ENCODE results near the gene ECD.
A peak's percentile ranks its signal among the peaks of the same experiment; 100 is the strongest.

The ECD gene

DNA sequence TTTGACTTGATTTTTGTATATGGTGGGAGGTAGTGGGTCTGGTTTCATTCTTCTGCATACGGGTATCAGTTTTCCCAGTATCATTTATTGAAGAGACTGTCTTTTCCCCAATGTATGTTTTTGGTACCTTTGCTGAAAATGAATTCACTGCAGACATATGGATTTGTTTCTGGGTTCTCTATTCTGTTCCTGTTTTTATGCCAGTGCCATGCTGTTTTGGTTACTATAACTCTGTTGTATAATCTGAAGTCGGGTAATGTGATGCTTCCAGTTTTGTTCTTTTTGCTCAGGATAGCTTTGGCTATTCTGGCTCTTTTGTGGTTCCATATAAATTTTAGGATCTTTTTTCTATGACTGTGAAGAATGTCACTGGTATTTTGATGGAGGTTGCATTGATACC, 836 bp downstream of the ECD start:
- TF ChIP-seq, protein P1, sequence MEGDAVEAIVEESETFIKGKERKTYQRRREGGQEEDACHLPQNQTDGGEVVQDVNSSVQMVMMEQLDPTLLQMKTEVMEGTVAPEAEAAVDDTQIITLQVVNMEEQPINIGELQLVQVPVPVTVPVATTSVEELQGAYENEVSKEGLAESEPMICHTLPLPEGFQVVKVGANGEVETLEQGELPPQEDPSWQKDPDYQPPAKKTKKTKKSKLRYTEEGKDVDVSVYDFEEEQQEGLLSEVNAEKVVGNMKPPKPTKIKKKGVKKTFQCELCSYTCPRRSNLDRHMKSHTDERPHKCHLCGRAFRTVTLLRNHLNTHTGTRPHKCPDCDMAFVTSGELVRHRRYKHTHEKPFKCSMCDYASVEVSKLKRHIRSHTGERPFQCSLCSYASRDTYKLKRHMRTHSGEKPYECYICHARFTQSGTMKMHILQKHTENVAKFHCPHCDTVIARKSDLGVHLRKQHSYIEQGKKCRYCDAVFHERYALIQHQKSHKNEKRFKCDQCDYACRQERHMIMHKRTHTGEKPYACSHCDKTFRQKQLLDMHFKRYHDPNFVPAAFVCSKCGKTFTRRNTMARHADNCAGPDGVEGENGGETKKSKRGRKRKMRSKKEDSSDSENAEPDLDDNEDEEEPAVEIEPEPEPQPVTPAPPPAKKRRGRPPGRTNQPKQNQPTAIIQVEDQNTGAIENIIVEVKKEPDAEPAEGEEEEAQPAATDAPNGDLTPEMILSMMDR (IDR thresholded peaks at IDR 0.05; ENCODE audit: control extremely low read depth, extremely low read depth, low read depth, missing control alignments) = no peak
- CTCF ChIA-PET = interaction anchor here (5.8 kb wide), 1 partner anchor 9 kb away, joined by 44 read pairs; no protein-coding TSS in a partner anchor

DNA sequence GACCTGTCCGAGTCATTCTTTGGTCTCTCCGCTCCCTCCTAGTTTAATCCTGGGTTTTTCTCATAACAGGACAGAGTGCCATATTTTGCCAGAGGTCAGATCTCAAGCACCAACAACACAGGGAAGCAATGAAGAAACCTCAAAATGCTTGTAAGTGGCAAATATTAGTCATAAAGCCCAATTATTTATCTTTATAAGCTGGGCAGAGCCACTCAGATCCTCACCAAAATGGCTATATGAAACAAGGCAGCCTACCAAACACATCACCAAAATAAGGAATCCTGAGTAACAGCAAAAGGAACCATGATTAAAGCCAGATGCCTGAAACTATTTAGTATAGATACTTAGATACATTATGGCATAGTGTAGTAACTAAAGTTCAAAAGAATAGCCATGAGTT, 4.7 kb downstream of the ECD start:
- POLR2A ChIA-PET = interaction anchor here (1.9 kb wide), 1 partner anchor 67 kb away, joined by 4 read pairs; no protein-coding TSS in a partner anchor
- no peak for DNase-seq (ENCODE audit: extremely low spot score)
- TF ChIP-seq, protein P1 (IDR thresholded peaks at IDR 0.05; ENCODE audit: control extremely low read depth, extremely low read depth, low read depth, missing control alignments) = no peak
- CTCF ChIA-PET = interaction anchor here (0.6 to 1.9 kb wide), 6 partner anchors 9 to 67 kb away, joined by 3 to 6 read pairs (median 4); partner anchors contain the start of gene P4HA1

More for the DNA sequence above, 836 bp downstream of the ECD start:
- DNase-seq (ENCODE audit: extremely low spot score) = no peak
- POLR2A ChIA-PET = no interaction called here

DNA sequence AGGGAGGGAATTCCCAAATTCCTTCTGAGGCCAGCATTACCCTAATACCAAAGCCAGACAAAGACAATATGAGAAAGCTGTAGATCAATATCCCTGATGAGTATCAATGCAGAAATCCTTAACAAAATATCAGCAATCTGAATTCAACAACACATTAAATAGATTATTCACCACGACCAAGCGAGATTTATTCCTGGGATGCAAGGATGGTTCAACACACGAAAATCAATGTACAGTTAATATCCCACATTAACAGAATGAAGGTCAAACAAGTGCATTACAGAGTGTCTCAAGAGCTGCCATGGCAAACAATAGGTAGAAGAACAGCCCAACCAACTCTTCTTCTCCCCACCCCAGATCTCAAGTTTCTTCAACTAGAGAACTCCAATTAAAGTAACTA, 6.1 kb downstream of the ECD start:
- CTCF ChIA-PET = interaction anchor here (1.7 to 8.6 kb wide), 3 partner anchors 10 to 66 kb away, joined by 3 to 101 read pairs (median 6); partner anchors contain the start of gene P4HA1
- DNase-seq (ENCODE audit: extremely low spot score) = no peak
- TF ChIP-seq, protein P1 (IDR thresholded peaks at IDR 0.05; ENCODE audit: control extremely low read depth, extremely low read depth, low read depth, missing control alignments) = no peak
- POLR2A ChIA-PET = no interaction called here

DNA sequence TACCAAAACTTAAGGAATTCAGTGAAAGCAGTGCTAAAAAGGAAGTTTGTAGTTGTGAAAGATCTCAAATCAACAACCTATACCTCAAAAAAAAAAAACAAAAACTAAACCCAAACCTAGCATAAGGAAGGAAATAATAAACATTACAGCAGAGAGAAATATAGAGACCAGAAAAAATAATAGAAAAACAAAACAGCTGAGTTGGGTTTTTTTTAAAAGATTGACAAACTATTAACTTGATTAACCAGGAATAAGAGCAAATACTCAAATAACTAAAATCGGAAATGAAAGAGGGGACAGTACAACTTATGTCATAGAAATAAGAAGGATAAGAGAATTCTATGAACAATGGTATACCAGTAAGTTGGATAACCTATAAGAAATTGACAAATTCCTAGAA, 6.7 kb downstream of the ECD start:
- ChIA-PET POLR2A (no interaction called here), CTCF (interaction anchor here (1.3 to 8.6 kb wide), 4 partner anchors 16 to 76 kb away, joined by 3 to 101 read pairs (median 18); partner anchors contain the start of gene P4HA1)
- TF ChIP-seq, protein P1 (IDR thresholded peaks at IDR 0.05; ENCODE audit: control extremely low read depth, extremely low read depth, low read depth, missing control alignments) = no peak

DNA sequence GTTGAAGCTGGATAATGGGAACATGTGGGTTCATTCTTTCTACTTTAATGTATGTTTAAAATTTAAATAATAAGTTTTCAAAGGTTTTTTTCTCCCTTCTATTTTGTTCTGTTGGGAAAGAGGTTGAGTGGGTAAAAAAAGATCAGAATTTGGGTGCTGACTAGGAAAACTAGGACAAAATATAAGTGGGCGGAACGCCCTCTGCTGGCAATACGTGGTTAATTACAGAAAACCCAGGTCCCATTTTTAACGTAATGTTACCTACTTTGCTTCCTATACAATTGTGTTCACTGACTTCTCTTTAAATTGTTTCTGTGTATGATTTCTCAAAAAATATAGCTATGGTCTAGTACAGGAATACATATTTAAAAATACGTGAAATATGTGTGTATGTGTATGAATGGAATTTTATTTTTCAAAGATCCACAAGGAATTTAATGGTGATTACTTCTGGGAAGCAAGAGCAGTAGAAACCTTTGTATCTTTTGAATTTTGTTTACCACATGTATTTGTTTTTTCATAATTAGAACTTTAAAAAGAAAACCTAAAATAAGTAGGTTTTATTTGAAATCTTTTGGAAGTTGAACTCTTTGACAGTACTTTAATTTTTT, 8.7 kb downstream of the ECD start:
- DNase-seq (ENCODE audit: extremely low spot score) = peak; percentile 60
- CTCF ChIA-PET = interaction anchor here (0.7 to 8.6 kb wide), 19 partner anchors 11 to 800 kb away, joined by 3 to 101 read pairs (median 6); partner anchors contain the start of genes ECD, FAM149B1, NUDT13 and P4HA1
- TF ChIP-seq, protein P1 (IDR thresholded peaks at IDR 0.05; ENCODE audit: control extremely low read depth, extremely low read depth, low read depth, missing control alignments) = peak; percentile 66
- POLR2A ChIA-PET = interaction anchor here (1.6 kb wide), 1 partner anchor 9 kb away, joined by 3 read pairs; the partner anchor contains the start of genes ECD and FAM149B1

More for the DNA sequence above, 6.7 kb downstream of the ECD start:
- no peak for DNase-seq (ENCODE audit: extremely low spot score)

DNA sequence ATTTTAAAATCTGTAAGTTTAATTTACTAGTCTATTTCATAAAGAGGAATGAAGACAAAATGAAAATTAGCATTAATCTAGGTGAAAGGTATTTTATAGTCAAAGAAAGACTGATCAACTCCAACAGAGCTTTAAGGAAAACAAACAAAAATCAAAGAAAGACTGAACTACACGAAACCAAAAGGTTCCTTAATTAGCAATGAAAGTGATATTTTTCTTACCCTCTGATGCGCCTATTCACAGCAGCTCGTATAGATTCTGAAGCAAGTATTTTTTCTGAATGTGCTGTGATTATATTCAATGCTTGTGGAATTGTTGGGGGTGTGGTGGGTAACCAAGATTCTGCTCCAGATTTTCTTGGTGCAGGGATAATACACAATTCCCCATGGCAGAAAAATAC, 11.8 kb downstream of the ECD start:
- TF ChIP-seq, protein P1 (IDR thresholded peaks at IDR 0.05; ENCODE audit: control extremely low read depth, extremely low read depth, low read depth, missing control alignments) = no peak
- CTCF ChIA-PET = interaction anchor here (0.8 to 8.6 kb wide), 6 partner anchors 10 to 60 kb away, joined by 3 to 101 read pairs (median 6); partner anchors contain the start of genes ECD, FAM149B1 and P4HA1
- POLR2A ChIA-PET = no interaction called here
- DNase-seq (ENCODE audit: extremely low spot score) = no peak

Measured in GM10248 (cell line).